D721Med (cell line): ENCODE results near the gene CYSTM1.

ENCODE experiments used
- DNase-seq: peaks from one replicate; pipeline ENCODE4 v3.0.0; 2011; ENCODE audit warnings: low spot score; ENCODE audit not compliant: insufficient read length
- FAIRE-seq: peaks from 2 replicates; lab custom pipeline; 2011; peaks lifted over from hg19 to GRCh38; lab: Jason Lieb, UNC
- CTCF ChIP-seq: IDR thresholded peaks from 2 replicates; pipeline ENCODE4 v1.5.1; 2012; ENCODE audit warnings: mild to moderate bottlenecking, control low read depth; ENCODE audit not compliant: insufficient read depth; ENCODE audit errors: missing control alignments

The CYSTM1 gene

GRCh38 chr5:140133514-140134167 is 41.3 kb upstream of the CYSTM1 start:
- DNase-seq (no peak), FAIRE-seq (no peak)
- TF ChIP-seq CTCF, result no peak

GRCh38 chr5:140134277-140134935 is 40.6 kb upstream of the CYSTM1 start:
- FAIRE-seq (no peak), DNase-seq (no peak)
- TF ChIP-seq CTCF, result no peak

- no peak for TF ChIP-seq CTCF
- DNase-seq, result no peak
- FAIRE-seq, result no peak
These were observed 39.9 kb upstream of the CYSTM1 start for GRCh38 chr5:140135127-140135526.

GRCh38 chr5:140136624-140137023 is 38.4 kb upstream of the CYSTM1 start:
- no peak for TF ChIP-seq CTCF
- DNase-seq (no peak), FAIRE-seq (no peak)

- DNase-seq, result no peak
- no peak for FAIRE-seq
- TF ChIP-seq CTCF, result no peak
These were observed 34.6 kb upstream of the CYSTM1 start for GRCh38 chr5:140140435-140140834.

- no peak for FAIRE-seq
- TF ChIP-seq CTCF, result no peak
- no peak for DNase-seq
These were observed 33.7 kb upstream of the CYSTM1 start for GRCh38 chr5:140141241-140141640.

GRCh38 chr5:140142246-140142645 is 32.7 kb upstream of the CYSTM1 start:
- DNase-seq (no peak), FAIRE-seq (no peak)
- no peak for TF ChIP-seq CTCF
